MM.1S (cell line): Measurements from ENCODE around the gene RAET1L.

Experiments
- DNase-seq: peaks from one replicate; pipeline ENCODE4 v3.0.0-alpha.2; 2015
- H2AFZ ChIP-seq: fragments of 300-600 bp; sonication (generic); 2 replicates; pipeline ENCODE4 v1.6.0; 2016; ENCODE audit warnings: antibody characterized with exemption, low read length
- H3F3A ChIP-seq: fragments of 300-600 bp; sonication (generic); 2 replicates; pipeline ENCODE4 v1.6.1; 2016; ENCODE audit warnings: mild to moderate bottlenecking, antibody characterized with exemption, low read length, moderate library complexity, mixed read lengths; ENCODE audit not compliant: insufficient read depth
- H3K27ac ChIP-seq: fragments of 300-600 bp; sonication (generic); 2 replicates; pipeline ENCODE4 v1.5.1; 2016; ENCODE audit warnings: mild to moderate bottlenecking, low read length
- H3K27me3 ChIP-seq: fragments of 300-600 bp; sonication (generic); replicated peaks from 2 replicates; pipeline ENCODE4 v1.6.0; 2016; ENCODE audit warnings: low read length; ENCODE audit not compliant: insufficient read depth
- H3K36me3 ChIP-seq: fragments of 300-600 bp; sonication (generic); replicated peaks from 2 replicates; pipeline ENCODE4 v1.6.1; 2016; ENCODE audit warnings: mild to moderate bottlenecking, low read length, mixed read lengths; ENCODE audit not compliant: insufficient read depth
- H3K4me1 ChIP-seq: fragments of 300-600 bp; sonication (generic); 2 replicates; pipeline ENCODE4 v1.6.1; 2016; ENCODE audit warnings: low read length, mixed read lengths
- H3K4me2 ChIP-seq: fragments of 300-600 bp; sonication (generic); 2 replicates; pipeline ENCODE4 v1.6.0; 2016; ENCODE audit warnings: low read depth, low read length
- H3K4me3 ChIP-seq: fragments of 300-600 bp; sonication (generic); 2 replicates; pipeline ENCODE4 v1.5.1; 2016; ENCODE audit warnings: low read length, mixed read lengths
- H3K79me2 ChIP-seq: fragments of 300-600 bp; sonication (generic); 2 replicates; pipeline ENCODE4 v1.6.1; 2016; ENCODE audit warnings: mixed run types, low read length, mixed read lengths
- H3K9ac ChIP-seq: fragments of 300-600 bp; sonication (generic); 2 replicates; pipeline ENCODE4 v1.6.1; 2016; ENCODE audit warnings: low read length, mixed read lengths
- H3K9me2 ChIP-seq: fragments of 300-600 bp; sonication (generic); replicated peaks from 2 replicates; pipeline ENCODE4 v1.6.1; 2016; ENCODE audit warnings: mild to moderate bottlenecking, low read length, mixed read lengths; ENCODE audit not compliant: insufficient read depth
- H3K9me3 ChIP-seq: fragments of 300-600 bp; sonication (generic); replicated peaks from 2 replicates; pipeline ENCODE4 v1.6.1; 2016; ENCODE audit warnings: mild to moderate bottlenecking, low read length, mixed read lengths; ENCODE audit not compliant: insufficient read depth
- H4K20me1 ChIP-seq: fragments of 300-600 bp; sonication (generic); 2 replicates; pipeline ENCODE4 v1.6.1; 2016; ENCODE audit warnings: mild to moderate bottlenecking, low read length, moderate library complexity, mixed read lengths; ENCODE audit not compliant: insufficient read depth
- CTCF ChIP-seq: fragments of 300-600 bp; sonication (generic); IDR thresholded peaks from 2 replicates; pipeline ENCODE4 v1.5.1; 2016; ENCODE audit warnings: antibody characterized with exemption, low read length, mixed read lengths
- EZH2 ChIP-seq: fragments of 300-600 bp; sonication (generic); optimal IDR thresholded peaks from 2 replicates; pipeline ENCODE3; 2017; ENCODE audit warnings: low read depth, mild to moderate bottlenecking, antibody characterized with exemption, low read length, mixed read lengths
- EZH2phosphoT487 ChIP-seq: fragments of 300-600 bp; sonication (generic); IDR thresholded peaks from 2 replicates; pipeline ENCODE4 v1.6.1; 2018; ENCODE audit warnings: antibody characterized with exemption, low read length

RAET1L gene

GRCh38 chr6:150028799-150029198 lies 3.5 kb upstream of the RAET1L start:
- Histone ChIP-seq H3K27me3 (peaks cover 11% of the 10 kb centered on the region), H3K36me3 (no peaks in the 10 kb centered on the region), H3K9ac (no peak overlapping the region), H3K27ac (no peak overlapping the region), H3K4me1 (no peaks in the 10 kb centered on the region), H3K9me3 (no peaks in the 10 kb centered on the region), H2AFZ (no peak overlapping the region), H3K9me2 (no peaks in the 10 kb centered on the region), H4K20me1 (no peaks in the 10 kb centered on the region), H3F3A (no peaks in the 10 kb centered on the region), H3K4me2 (no peak overlapping the region), H3K4me3 (no peak overlapping the region), H3K79me2 (no peaks in the 10 kb centered on the region)
- no peak for TF ChIP-seq CTCF
- TF ChIP-seq EZH2phosphoT487: no peak
- no peak for TF ChIP-seq EZH2
- no peak for DNase-seq

GRCh38 chr6:150027806-150028565 lies 2.7 kb upstream of the RAET1L start:
- no peak overlapping the region for H3K9ac ChIP-seq
- no peaks in the 10 kb centered on the region for H4K20me1 ChIP-seq
- no peaks in the 10 kb centered on the region for H3F3A ChIP-seq
- no peaks in the 10 kb centered on the region for H3K9me3 ChIP-seq
- no peaks in the 10 kb centered on the region for H3K79me2 ChIP-seq
- no peak overlapping the region for H3K4me2 ChIP-seq
- no peaks in the 10 kb centered on the region for H3K9me2 ChIP-seq
- no peak overlapping the region for H3K4me3 ChIP-seq
- no peak for TF ChIP-seq EZH2
- no peak for TF ChIP-seq CTCF
- TF ChIP-seq EZH2phosphoT487: no peak
- H2AFZ ChIP-seq: no peak overlapping the region
- peaks cover 11% of the 10 kb centered on the region for H3K27me3 ChIP-seq
- no peak overlapping the region for H3K27ac ChIP-seq
- no peaks in the 10 kb centered on the region for H3K36me3 ChIP-seq
- H3K4me1 ChIP-seq: no peaks in the 10 kb centered on the region
- DNase-seq: no peak

GRCh38 chr6:150026976-150027805 lies 1.9 kb upstream of the RAET1L start:
- Histone ChIP-seq H3K9me3 (no peaks in the 10 kb centered on the region), H3K4me3 (no peak overlapping the region), H3K27me3 (peaks cover 11% of the 10 kb centered on the region), H3K4me2 (no peak overlapping the region), H2AFZ (no peak overlapping the region), H3K9me2 (no peaks in the 10 kb centered on the region), H3F3A (no peaks in the 10 kb centered on the region), H3K27ac (no peak overlapping the region), H4K20me1 (no peaks in the 10 kb centered on the region), H3K4me1 (no peaks in the 10 kb centered on the region), H3K79me2 (no peaks in the 10 kb centered on the region), H3K9ac (no peak overlapping the region), H3K36me3 (no peaks in the 10 kb centered on the region)
- DNase-seq: no peak
- no peak for TF ChIP-seq EZH2phosphoT487
- no peak for TF ChIP-seq CTCF
- TF ChIP-seq EZH2: no peak
